WERI-Rb-1 (cell line): ENCODE results near the gene CDC6.

Source experiments
- DNase-seq: peaks from one replicate; pipeline ENCODE4 v3.0.0-alpha.2; 2020
- H3K27ac ChIP-seq: fragments of 250-450 bp; sonication (Bioruptor Pico); 2 replicates; pipeline ENCODE4 v1.5.1; 2020; ENCODE audit warnings: mild to moderate bottlenecking, moderate library complexity
- H3K27me3 ChIP-seq: fragments of 250-450 bp; sonication (Bioruptor Pico); 2 replicates; pipeline ENCODE4 v1.5.1; 2021; ENCODE audit warnings: mild to moderate bottlenecking, low read depth, moderate library complexity; ENCODE audit not compliant: insufficient read depth, severe bottlenecking
- H3K36me3 ChIP-seq: fragments of 250-450 bp; sonication (Bioruptor Pico); 2 replicates; pipeline ENCODE4 v1.5.1; 2020; ENCODE audit warnings: mild to moderate bottlenecking, moderate library complexity
- H3K4me3 ChIP-seq: 2 replicates; pipeline ENCODE4 v1.5.1; 2011; ENCODE audit warnings: low read depth, mild to moderate bottlenecking, control low read depth, low read length
- H3K9me3 ChIP-seq: fragments of 250-450 bp; sonication (Bioruptor Pico); 2 replicates; pipeline ENCODE4 v1.5.1; 2021; ENCODE audit warnings: mild to moderate bottlenecking, moderate library complexity; ENCODE audit not compliant: severe bottlenecking
- CTCF ChIP-seq: IDR thresholded peaks from 2 replicates; pipeline ENCODE4 v1.5.1; 2011; ENCODE audit warnings: low read depth, mild to moderate bottlenecking, control low read depth, inconsistent platforms, low read length

Gene CDC6

GRCh38 chr17:40314584-40314956 is 26.9 kb downstream of the CDC6 start:
- Histone ChIP-seq H3K36me3 (no peaks in the 10 kb centered on the region), H3K4me3 (no peak overlapping the region), H3K9me3 (no peaks in the 10 kb centered on the region), H3K27me3 (no peaks in the 10 kb centered on the region), H3K27ac (no peak overlapping the region)
- no peak for DNase-seq
- no peak for TF ChIP-seq CTCF

GRCh38 chr17:40315206-40315605 is 27.5 kb downstream of the CDC6 start:
- Histone ChIP-seq H3K27me3 (no peaks in the 10 kb centered on the region), H3K9me3 (no peaks in the 10 kb centered on the region), H3K4me3 (no peak overlapping the region), H3K36me3 (no peaks in the 10 kb centered on the region), H3K27ac (no peak overlapping the region)
- no peak for TF ChIP-seq CTCF
- no peak for DNase-seq

GRCh38 chr17:40315678-40316570 is 28.2 kb downstream of the CDC6 start:
- no peak for DNase-seq
- Histone ChIP-seq H3K36me3 (no peaks in the 10 kb centered on the region), H3K9me3 (no peaks in the 10 kb centered on the region), H3K4me3 (no peak overlapping the region), H3K27me3 (no peaks in the 10 kb centered on the region), H3K27ac (peak overlapping the region; percentile 85)
- no peak for TF ChIP-seq CTCF

- Histone ChIP-seq H3K27ac (peak overlapping the region; percentile 85), H3K36me3 (no peaks in the 10 kb centered on the region), H3K9me3 (no peaks in the 10 kb centered on the region), H3K27me3 (no peaks in the 10 kb centered on the region), H3K4me3 (peak overlapping the region; percentile 85)
- no peak for TF ChIP-seq CTCF
- DNase-seq: peak; percentile 57
These were observed 29.1 kb downstream of the CDC6 start for GRCh38 chr17:40316571-40317344.

- Histone ChIP-seq H3K27ac (peak overlapping the region; percentile 85), H3K4me3 (peak overlapping the region; percentile 85), H3K27me3 (no peaks in the 10 kb centered on the region), H3K9me3 (no peaks in the 10 kb centered on the region), H3K36me3 (no peaks in the 10 kb centered on the region)
- peak; percentile 79 for TF ChIP-seq CTCF
- DNase-seq: peak; percentile 89
These were observed 29.7 kb downstream of the CDC6 start for GRCh38 chr17:40317345-40317873.
